Measurements from ENCODE around the gene PKMYT1. TPM values are rescaled to one million over a fixed set of nuclear protein-coding genes. Genes with fewer than 3 reads are reported as not detected.
A peak's percentile ranks its signal among the peaks of the same experiment; 100 is the strongest.

Gene PKMYT1
- total and polyA plus RNA-seq, 2 experiments from 2014 or later: 28.1 to 30.6 TPM

GRCh38 chr16:2987833-2988232 is 7.6 kb upstream of the PKMYT1 start:
- Histone ChIP-seq H3K9me3 (ENCODE audit: low read depth) (no peaks in the 10 kb centered on the region), H3K27me3 (no peaks in the 10 kb centered on the region), H3K36me3 (no peaks in the 10 kb centered on the region), H3K27ac (peak overlapping the region; percentile 77), H3K4me1 (ENCODE audit: low read depth) (peaks cover 15% of the 10 kb centered on the region), H3K4me3 (no peak overlapping the region)
- peak in 1 of 2 donors; percentile 68 for DNase-seq (ENCODE audit: low read depth in 1 of 2, low spot score in 1 of 2)
- TF ChIP-seq CTCF (IDR thresholded peaks at IDR 0.05; ENCODE audit: low read depth, low read length): no peak

- TF ChIP-seq CTCF (IDR thresholded peaks at IDR 0.05; ENCODE audit: low read depth, low read length): no peak
- Histone ChIP-seq H3K4me3 (no peak overlapping the region), H3K9me3 (ENCODE audit: low read depth) (no peaks in the 10 kb centered on the region), H3K27me3 (no peaks in the 10 kb centered on the region), H3K36me3 (no peaks in the 10 kb centered on the region), H3K4me1 (ENCODE audit: low read depth) (peaks cover 15% of the 10 kb centered on the region), H3K27ac (peak overlapping the region; percentile 77)
- DNase-seq (ENCODE audit: low read depth in 1 of 2, low spot score in 1 of 2): no peak
These were observed 7.0 kb upstream of the PKMYT1 start for GRCh38 chr16:2987286-2987685.

GRCh38 chr16:2986623-2987188 is 6.5 kb upstream of the PKMYT1 start:
- no peak for TF ChIP-seq CTCF (IDR thresholded peaks at IDR 0.05; ENCODE audit: low read depth, low read length)
- Histone ChIP-seq H3K4me1 (ENCODE audit: low read depth) (peaks cover 15% of the 10 kb centered on the region), H3K4me3 (no peak overlapping the region), H3K36me3 (no peaks in the 10 kb centered on the region), H3K27ac (no peak overlapping the region), H3K27me3 (no peaks in the 10 kb centered on the region), H3K9me3 (ENCODE audit: low read depth) (no peaks in the 10 kb centered on the region)
- DNase-seq (ENCODE audit: low read depth in 1 of 2, low spot score in 1 of 2): no peak

- H3K36me3 ChIP-seq: no peaks in the 10 kb centered on the region
- H3K9me3 ChIP-seq (ENCODE audit: low read depth): no peaks in the 10 kb centered on the region
- H3K27me3 ChIP-seq: no peaks in the 10 kb centered on the region
- peaks cover 21% of the 10 kb centered on the region for H3K4me1 ChIP-seq (ENCODE audit: low read depth)
- no peak overlapping the region for H3K4me3 ChIP-seq
- TF ChIP-seq CTCF (IDR thresholded peaks at IDR 0.05; ENCODE audit: low read depth, low read length): no peak
- no peak overlapping the region for H3K27ac ChIP-seq
- DNase-seq (ENCODE audit: low read depth in 1 of 2, low spot score in 1 of 2): no peak
These were observed 5.7 kb upstream of the PKMYT1 start for GRCh38 chr16:2985893-2986355.

GRCh38 chr16:2985462-2985861 is 5.2 kb upstream of the PKMYT1 start:
- no peak for TF ChIP-seq CTCF (IDR thresholded peaks at IDR 0.05; ENCODE audit: low read depth, low read length)
- no peaks in the 10 kb centered on the region for H3K36me3 ChIP-seq
- no peaks in the 10 kb centered on the region for H3K27me3 ChIP-seq
- H3K4me3 ChIP-seq: no peak overlapping the region
- no peak for DNase-seq (ENCODE audit: low read depth in 1 of 2, low spot score in 1 of 2)
- no peaks in the 10 kb centered on the region for H3K9me3 ChIP-seq (ENCODE audit: low read depth)
- peaks cover 23% of the 10 kb centered on the region for H3K4me1 ChIP-seq (ENCODE audit: low read depth)
- no peak overlapping the region for H3K27ac ChIP-seq
